Measurements from ENCODE around the gene FOXL1.

GRCh38 chr16:86533076-86533475, 45.3 kb upstream of the FOXL1 start:
- TF ChIP-seq CTCF (IDR thresholded peaks at IDR 0.05; ENCODE audit: insufficient read depth, low read length, poor library complexity, severe bottlenecking) (no peak), EZH2phosphoT487 (conservative IDR thresholded peaks at IDR 0.05; ENCODE audit: low read length) (no peak)
